CD8-positive, alpha-beta memory T cell (primary cell): ENCODE measurements around the gene MEGF9. TPM values are rescaled to one million over a fixed set of nuclear protein-coding genes. Genes with fewer than 3 reads are reported as not detected.
A peak's percentile ranks its signal among the peaks of the same experiment; 100 is the strongest.
"Not testable (repeated sequence)": the region's sequence is repeated elsewhere in the genome, so short reads cannot be mapped to it uniquely, and the experiment has no call there.

Source experiments
- CTCF ChIA-PET: fragments of 350-600 bp; sonication (Branson Sonifier 250); formaldehyde crosslinking; loops from one replicate; lab custom pipeline; 2021; ENCODE audit warnings: antibody characterized with exemption; lab: Charles Lee
- POLR2A ChIA-PET: fragments of 350-600 bp; sonication (Branson Sonifier 250); formaldehyde crosslinking; loops from one replicate; lab custom pipeline; 2021; ENCODE audit warnings: antibody characterized with exemption; lab: Charles Lee
- DNase-seq, 5 donors: peaks; one replicate each; pipeline versions ENCODE4 v3.0.0 to v3.0.0-alpha.2; 2020 to 2022; ENCODE audit warnings: mixed read lengths in 1 of 5
- H3K27ac ChIP-seq: one replicate; pipeline ENCODE4 v1.7.0; 2013; ENCODE audit warnings: low read depth, mild to moderate bottlenecking, low read length, moderate library complexity
- H3K27me3 ChIP-seq: 2 replicates; pipeline ENCODE4 v1.7.0; 2013; ENCODE audit warnings: low read length, mild to moderate bottlenecking; ENCODE audit not compliant: insufficient read depth, poor library complexity, severe bottlenecking
- H3K36me3 ChIP-seq: 2 replicates; pipeline ENCODE4 v1.7.0; 2013; ENCODE audit warnings: mild to moderate bottlenecking, low read length, moderate library complexity; ENCODE audit not compliant: insufficient read depth
- H3K4me1 ChIP-seq: 2 replicates; pipeline ENCODE4 v1.7.0; 2013; ENCODE audit warnings: mild to moderate bottlenecking, low read length, moderate library complexity; ENCODE audit not compliant: insufficient read depth
- H3K4me3 ChIP-seq: 2 replicates; pipeline ENCODE4 v1.7.0; 2013; ENCODE audit warnings: mild to moderate bottlenecking, low read length
- H3K9me3 ChIP-seq: 2 replicates; pipeline ENCODE4 v1.7.0; 2013; ENCODE audit warnings: mild to moderate bottlenecking, low read length
- H3K27ac Mint-ChIP-seq, 8 donors: one replicate each; pipeline ENCODE4 v1.8.0; 2020 to 2021; ENCODE audit warnings: mixed read lengths in 8 of 8, mild to moderate bottlenecking in 6 of 8, inconsistent platforms in 3 of 8, moderate library complexity in 3 of 8
- H3K27me3 Mint-ChIP-seq, 2 donors: one replicate each; pipeline ENCODE4 v1.8.0; 2020 to 2021; ENCODE audit warnings: mixed read lengths in 2 of 2, mild to moderate bottlenecking in 1 of 2, moderate library complexity in 1 of 2
- H3K36me3 Mint-ChIP-seq, 3 donors: one replicate each; pipeline ENCODE4 v1.8.0; 2020 to 2021; ENCODE audit warnings: mixed read lengths in 3 of 3, inconsistent platforms in 1 of 3, mild to moderate bottlenecking in 1 of 3
- H3K4me1 Mint-ChIP-seq, 3 donors: one replicate each; pipeline ENCODE4 v1.8.0; 2020 to 2021; ENCODE audit warnings: mixed read lengths in 3 of 3, inconsistent platforms in 1 of 3, mild to moderate bottlenecking in 1 of 3
- H3K4me3 Mint-ChIP-seq, 7 donors: one replicate each; pipeline ENCODE4 v1.8.0; 2020 to 2021; ENCODE audit warnings: mixed read lengths in 7 of 7, mild to moderate bottlenecking in 6 of 7, moderate library complexity in 4 of 7, inconsistent platforms in 2 of 7
- H3K9me3 Mint-ChIP-seq, 5 donors: one replicate each; pipeline ENCODE4 v1.8.0; 2020 to 2022; ENCODE audit warnings: mixed read lengths in 5 of 5, mild to moderate bottlenecking in 3 of 5, moderate library complexity in 2 of 5, inconsistent platforms in 1 of 5
- polyA plus RNA-seq: library from polyadenylated mRNA; unstranded; fragments of 300-500 nt; fragmentation: Illumina TruSeq; gene quantifications from one replicate; pipeline ENCODE4 v1.2.3, GENCODE V29; 2021
- total RNA-seq, 2 experiments: library from RNA; stranded (reverse); gene quantifications; one replicate each; pipeline ENCODE4 v1.2.3, GENCODE V29; 2021

The MEGF9 gene
- total and polyA plus RNA-seq, 3 experiments from 2014 or later: 3.9 to 7.0 (median 6.9) TPM

GRCh38 chr9:120637919-120638318, 76.4 kb downstream of the MEGF9 start:
- peaks cover 13 to 20% (median 15%) of the 10 kb centered on the region in 5 donors for H3K9me3 Mint-ChIP-seq
- POLR2A ChIA-PET: no interaction called here
- H3K27ac ChIP-seq: no peak overlapping the region
- no peaks in the 10 kb centered on the region for H3K27me3 Mint-ChIP-seq
- peaks cover 11 to 22% (median 15%) of the 10 kb centered on the region in 3 donors for H3K36me3 Mint-ChIP-seq
- H3K9me3 ChIP-seq: no peaks in the 10 kb centered on the region
- H3K4me1 Mint-ChIP-seq: no peaks in the 10 kb centered on the region
- H3K4me3 ChIP-seq: no peak overlapping the region
- H3K27ac Mint-ChIP-seq: no peak overlapping the region
- H3K27me3 ChIP-seq: no peaks in the 10 kb centered on the region
- no peaks in the 10 kb centered on the region for H3K4me1 ChIP-seq
- CTCF ChIA-PET: no interaction called here
- H3K36me3 ChIP-seq: no peaks in the 10 kb centered on the region
- DNase-seq: no peak
- no peak overlapping the region for H3K4me3 Mint-ChIP-seq

GRCh38 chr9:120636194-120636957, 77.9 kb downstream of the MEGF9 start:
- no peak for DNase-seq

GRCh38 chr9:120635011-120635410, 79.3 kb downstream of the MEGF9 start:
- Mint-ChIP-seq H3K27me3 (no peaks in the 10 kb centered on the region), H3K4me3 (no peak overlapping the region), H3K27ac (no peak overlapping the region), H3K9me3 (peaks cover 11 to 17% (median 15%) of the 10 kb centered on the region in 5 donors), H3K36me3 (peaks cover 4 to 13% (median 9%) of the 10 kb centered on the region in 3 donors), H3K4me1 (peaks cover 0 to 7% (median 0%) of the 10 kb centered on the region in 3 donors)
- Histone ChIP-seq H3K36me3 (no peaks in the 10 kb centered on the region), H3K27me3 (no peaks in the 10 kb centered on the region), H3K4me1 (no peaks in the 10 kb centered on the region), H3K9me3 (no peaks in the 10 kb centered on the region), H3K4me3 (no peak overlapping the region), H3K27ac (no peak overlapping the region)
- DNase-seq: no peak
- ChIA-PET CTCF (no interaction called here), POLR2A (interaction anchor here (0.6 kb wide), 1 partner anchor 76 kb away, joined by 6 read pairs; no protein-coding TSS in a partner anchor)

More at GRCh38 chr9:120636194-120636957, 77.9 kb downstream of the MEGF9 start:
- Mint-ChIP-seq H3K36me3 (peaks cover 8 to 19% (median 11%) of the 10 kb centered on the region in 3 donors), H3K4me3 (no peak overlapping the region), H3K9me3 (peaks cover 11 to 20% (median 15%) of the 10 kb centered on the region in 5 donors), H3K27ac (no peak overlapping the region), H3K27me3 (no peaks in the 10 kb centered on the region), H3K4me1 (no peaks in the 10 kb centered on the region)
- Histone ChIP-seq H3K9me3 (no peaks in the 10 kb centered on the region), H3K27ac (no peak overlapping the region), H3K27me3 (no peaks in the 10 kb centered on the region), H3K36me3 (no peaks in the 10 kb centered on the region), H3K4me3 (no peak overlapping the region), H3K4me1 (no peaks in the 10 kb centered on the region)
- CTCF ChIA-PET: no interaction called here
- POLR2A ChIA-PET: no interaction called here

- Mint-ChIP-seq H3K4me3 (no peak overlapping the region), H3K36me3 (peaks cover 0 to 3% (median 1%) of the 10 kb centered on the region in 3 donors), H3K4me1 (peaks cover 0 to 8% (median 4%) of the 10 kb centered on the region in 3 donors), H3K27ac (no peak overlapping the region), H3K27me3 (peaks cover 0 to 1% of the 10 kb centered on the region in 2 donors), H3K9me3 (peaks cover 5 to 8% (median 7%) of the 10 kb centered on the region in 5 donors)
- H3K36me3 ChIP-seq: no peaks in the 10 kb centered on the region
- CTCF ChIA-PET: no interaction called here
- no peak overlapping the region for H3K4me3 ChIP-seq
- no peaks in the 10 kb centered on the region for H3K27me3 ChIP-seq
- POLR2A ChIA-PET: no interaction called here
- no peak overlapping the region for H3K27ac ChIP-seq
- DNase-seq: no peak
- no peaks in the 10 kb centered on the region for H3K4me1 ChIP-seq
- no peaks in the 10 kb centered on the region for H3K9me3 ChIP-seq
Measured at GRCh38 chr9:120630333-120630732, 83.9 kb downstream of the MEGF9 start.

DNA sequence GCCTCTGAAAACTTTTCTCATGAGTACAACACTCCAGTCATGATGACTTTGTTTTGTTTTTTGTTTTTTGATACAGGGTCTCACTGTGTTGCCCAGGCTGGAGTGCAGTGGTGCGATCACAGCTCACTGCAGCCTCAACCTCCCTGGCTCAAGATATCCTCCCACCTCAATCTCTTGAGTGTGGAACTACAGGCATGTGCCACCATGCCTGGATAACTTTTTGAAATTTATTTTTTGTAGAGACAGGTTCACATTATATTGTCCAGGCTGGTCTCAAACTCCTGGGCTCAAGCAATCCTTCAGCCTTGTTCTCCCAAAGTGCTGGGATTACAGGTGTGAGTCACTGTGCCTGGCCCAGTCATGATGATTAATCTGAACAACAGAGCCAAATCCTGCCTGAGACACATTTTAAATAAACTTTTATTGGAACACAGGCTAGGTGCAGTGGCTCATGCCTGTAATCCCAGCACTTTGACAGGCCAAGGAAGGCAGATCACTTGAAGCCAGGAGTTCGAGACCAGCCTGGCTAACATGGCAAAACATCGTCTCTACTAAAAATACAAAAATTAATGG, 85.3 kb downstream of the MEGF9 start:
- POLR2A ChIA-PET: not testable (repeated sequence)

DNA sequence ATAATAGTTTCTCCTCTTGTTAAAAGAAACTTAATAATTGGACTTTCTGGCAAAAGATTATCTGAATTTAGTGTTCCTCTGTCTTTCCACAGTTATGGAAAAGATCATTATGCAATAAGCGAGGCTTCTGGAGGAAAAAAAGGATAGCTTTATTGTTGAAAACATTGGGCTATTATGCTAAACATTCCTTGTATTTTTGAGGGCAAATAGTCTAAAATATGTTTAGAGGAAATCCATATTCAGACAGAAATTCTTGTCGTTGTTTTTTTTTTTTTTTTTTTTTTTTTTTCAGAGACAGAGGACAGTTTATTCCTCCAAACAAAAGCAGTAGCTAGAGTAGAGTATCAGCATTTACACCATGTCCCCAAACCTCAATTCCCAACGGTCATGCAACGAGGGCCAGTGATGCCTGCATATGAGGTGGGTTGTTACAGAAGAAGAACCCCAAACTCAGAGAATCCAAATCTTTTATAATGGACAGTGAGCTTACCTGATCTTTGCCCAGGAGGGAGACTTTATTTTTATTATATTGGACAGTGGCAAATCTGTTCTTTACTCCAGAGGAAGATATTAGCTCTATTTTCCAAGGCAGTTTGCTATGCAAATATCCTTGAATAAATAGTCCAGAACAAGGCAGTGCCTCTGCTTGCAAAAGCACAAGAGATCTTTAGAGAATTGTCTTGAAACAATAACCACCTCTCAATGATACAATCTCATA, 85.9 kb downstream of the MEGF9 start:
- DNase-seq: no peak
- H3K9me3 Mint-ChIP-seq: no peaks in the 10 kb centered on the region
- H3K27me3 Mint-ChIP-seq: peaks cover 0 to 1% of the 10 kb centered on the region in 2 donors
- H3K36me3 Mint-ChIP-seq: peaks cover 0 to 3% (median 0%) of the 10 kb centered on the region in 3 donors
- POLR2A ChIA-PET: no interaction called here
- CTCF ChIA-PET: interaction anchor here (2.6 kb wide), 1 partner anchor 8 kb away, joined by 11 read pairs; no protein-coding TSS in a partner anchor
- H3K27me3 ChIP-seq: no peaks in the 10 kb centered on the region
- no peaks in the 10 kb centered on the region for H3K9me3 ChIP-seq
- no peaks in the 10 kb centered on the region for H3K4me1 ChIP-seq
- peaks cover 0 to 8% (median 4%) of the 10 kb centered on the region in 3 donors for H3K4me1 Mint-ChIP-seq
- H3K36me3 ChIP-seq: no peaks in the 10 kb centered on the region
- H3K4me3 Mint-ChIP-seq: no peak overlapping the region
- no peak overlapping the region for H3K27ac ChIP-seq
- no peak overlapping the region for H3K4me3 ChIP-seq
- H3K27ac Mint-ChIP-seq: peak overlapping the region in 1 of 8 donors; percentile 90

More for the DNA sequence above, 85.3 kb downstream of the MEGF9 start:
- H3K9me3 ChIP-seq, H3K27me3 Mint-ChIP-seq, H3K4me1 Mint-ChIP-seq, H3K27ac ChIP-seq, H3K4me3 Mint-ChIP-seq, H3K4me1 ChIP-seq, H3K27me3 ChIP-seq, H3K36me3 ChIP-seq, DNase-seq, H3K36me3 Mint-ChIP-seq, H3K4me3 ChIP-seq, H3K9me3 Mint-ChIP-seq: not testable (repeated sequence)
- H3K27ac Mint-ChIP-seq: peak overlapping the region in 2 of 8 donors; percentile 47 to 90
- CTCF ChIA-PET: interaction anchor here (2.6 kb wide), 1 partner anchor 9 kb away, joined by 11 read pairs; no protein-coding TSS in a partner anchor

DNA sequence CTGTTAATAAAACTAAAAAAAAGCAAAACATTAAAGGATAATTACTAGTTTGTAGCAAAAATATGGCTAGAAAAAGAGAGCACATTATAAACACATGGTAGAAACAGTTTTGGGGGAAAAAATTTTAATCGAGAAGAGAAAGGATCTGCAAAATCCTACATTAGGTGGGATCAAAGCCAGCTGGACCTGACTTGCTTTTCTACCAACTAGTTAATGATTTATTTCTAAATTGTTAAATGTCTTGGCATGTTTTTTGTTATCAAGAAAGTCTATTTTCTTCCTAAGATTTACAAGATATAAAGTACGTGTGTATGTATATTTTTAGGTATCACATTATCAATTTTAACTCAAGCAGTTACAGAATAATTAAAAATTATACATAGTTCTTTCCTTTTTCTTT, 87.2 kb downstream of the MEGF9 start:
- no peak overlapping the region for H3K4me3 Mint-ChIP-seq
- CTCF ChIA-PET: no interaction called here

More for the DNA sequence above, 87.2 kb downstream of the MEGF9 start:
- H3K27ac Mint-ChIP-seq: no peak overlapping the region
- peaks cover 0 to 8% (median 4%) of the 10 kb centered on the region in 3 donors for H3K4me1 Mint-ChIP-seq
- no peaks in the 10 kb centered on the region for H3K9me3 ChIP-seq
- POLR2A ChIA-PET: no interaction called here
- H3K9me3 Mint-ChIP-seq: no peaks in the 10 kb centered on the region
- H3K27ac ChIP-seq: no peak overlapping the region
- no peaks in the 10 kb centered on the region for H3K36me3 ChIP-seq
- H3K36me3 Mint-ChIP-seq: peaks cover 0 to 4% (median 0%) of the 10 kb centered on the region in 3 donors
- no peak for DNase-seq
- no peak overlapping the region for H3K4me3 ChIP-seq
- no peaks in the 10 kb centered on the region for H3K4me1 ChIP-seq
- H3K27me3 ChIP-seq: no peaks in the 10 kb centered on the region
- H3K27me3 Mint-ChIP-seq: peaks cover 0 to 1% of the 10 kb centered on the region in 2 donors
